Endothelial cell of umbilical vein (primary cell): ENCODE results near the gene AP1G1.

ENCODE experiments used
- EZH2 ChIP-seq: IDR thresholded peaks from 2 replicates; pipeline ENCODE4 v1.6.1; 2012; ENCODE audit warnings: borderline replicate concordance, low read depth, mild to moderate bottlenecking, moderate library complexity, low read length, inconsistent platforms; ENCODE audit not compliant: severe bottlenecking
- FOS ChIP-seq: IDR thresholded peaks from 2 replicates; pipeline ENCODE4 v1.6.1; 2011; ENCODE audit warnings: mild to moderate bottlenecking, low read length, moderate library complexity, borderline replicate concordance; ENCODE audit not compliant: insufficient read depth
- JUN ChIP-seq: IDR thresholded peaks from 2 replicates; pipeline ENCODE4 v1.6.1; 2011; ENCODE audit warnings: borderline replicate concordance, low read depth; ENCODE audit not compliant: insufficient read length, insufficient read depth
- POLR2A ChIP-seq: IDR thresholded peaks from 2 replicates; pipeline ENCODE4 v1.6.1; 2012; ENCODE audit warnings: low read depth, mild to moderate bottlenecking, control low read depth, low read length
- POLR2AphosphoS5 ChIP-seq: IDR thresholded peaks from 2 replicates; pipeline ENCODE4 v1.6.1; 2012; ENCODE audit warnings: low read depth, mild to moderate bottlenecking, control low read depth, low read length, moderate library complexity; ENCODE audit not compliant: insufficient read depth
- TF ChIP-seq, protein P1 (sequence below), 2 donors: IDR thresholded peaks; 1 replicate in 1 of 2; 2 replicates in 1 of 2; pipeline ENCODE4 v1.5.1; 2011; ENCODE audit warnings: low read length in 2 of 2, mild to moderate bottlenecking in 2 of 2, moderate library complexity in 2 of 2, control low read depth in 1 of 2, inconsistent platforms in 1 of 2, low read depth in 1 of 2; ENCODE audit not compliant: insufficient read depth in 1 of 2; ENCODE audit errors: extremely low read depth in 1 of 2
- TF ChIP-seq, protein P2 (sequence below): IDR thresholded peaks from 2 replicates; pipeline ENCODE4 v1.6.1; 2011; ENCODE audit not compliant: insufficient read depth, insufficient read length

DNA sequence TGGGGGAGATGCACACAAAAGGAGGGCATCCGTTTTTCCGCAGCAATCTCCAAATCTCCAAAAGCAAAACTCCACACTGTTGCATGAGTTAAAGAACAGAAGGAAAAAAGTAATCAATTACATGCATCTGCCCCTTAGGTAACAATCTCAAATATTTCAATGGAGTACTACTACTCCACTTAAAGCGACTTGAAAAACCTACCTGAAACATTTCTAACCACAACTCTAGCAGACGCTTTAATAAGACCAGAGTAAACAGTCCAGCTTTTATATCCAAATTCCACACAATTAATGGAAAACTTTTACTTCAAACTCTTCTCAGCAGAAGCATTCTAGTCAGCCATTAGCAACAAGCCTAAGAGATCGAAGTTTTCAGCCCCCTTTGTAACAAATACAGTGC is 29.9 kb downstream of the AP1G1 start:
- no peak for TF ChIP-seq POLR2A
- TF ChIP-seq, protein P1, sequence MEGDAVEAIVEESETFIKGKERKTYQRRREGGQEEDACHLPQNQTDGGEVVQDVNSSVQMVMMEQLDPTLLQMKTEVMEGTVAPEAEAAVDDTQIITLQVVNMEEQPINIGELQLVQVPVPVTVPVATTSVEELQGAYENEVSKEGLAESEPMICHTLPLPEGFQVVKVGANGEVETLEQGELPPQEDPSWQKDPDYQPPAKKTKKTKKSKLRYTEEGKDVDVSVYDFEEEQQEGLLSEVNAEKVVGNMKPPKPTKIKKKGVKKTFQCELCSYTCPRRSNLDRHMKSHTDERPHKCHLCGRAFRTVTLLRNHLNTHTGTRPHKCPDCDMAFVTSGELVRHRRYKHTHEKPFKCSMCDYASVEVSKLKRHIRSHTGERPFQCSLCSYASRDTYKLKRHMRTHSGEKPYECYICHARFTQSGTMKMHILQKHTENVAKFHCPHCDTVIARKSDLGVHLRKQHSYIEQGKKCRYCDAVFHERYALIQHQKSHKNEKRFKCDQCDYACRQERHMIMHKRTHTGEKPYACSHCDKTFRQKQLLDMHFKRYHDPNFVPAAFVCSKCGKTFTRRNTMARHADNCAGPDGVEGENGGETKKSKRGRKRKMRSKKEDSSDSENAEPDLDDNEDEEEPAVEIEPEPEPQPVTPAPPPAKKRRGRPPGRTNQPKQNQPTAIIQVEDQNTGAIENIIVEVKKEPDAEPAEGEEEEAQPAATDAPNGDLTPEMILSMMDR (IDR thresholded peaks at IDR 0.05; ENCODE audit: extremely low read depth in 1 of 2, insufficient read depth in 1 of 2, low read depth in 1 of 2, low read length in 2 of 2), result no peak
- TF ChIP-seq POLR2AphosphoS5, result no peak
- no peak for TF ChIP-seq EZH2
- TF ChIP-seq JUN, result no peak
- TF ChIP-seq, protein P2, sequence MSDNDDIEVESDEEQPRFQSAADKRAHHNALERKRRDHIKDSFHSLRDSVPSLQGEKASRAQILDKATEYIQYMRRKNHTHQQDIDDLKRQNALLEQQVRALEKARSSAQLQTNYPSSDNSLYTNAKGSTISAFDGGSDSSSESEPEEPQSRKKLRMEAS, result no peak
- no peak for TF ChIP-seq FOS
